ENCODE results near the gene ZBTB2. TPM values are rescaled to one million over a fixed set of nuclear protein-coding genes. Genes with fewer than 3 reads are reported as not detected.

Gene ZBTB2
- total and polyA plus RNA-seq, 7 donors = 7.1 to 14.7 (median 9.5) TPM

- ATAC-seq (peak; percentile 87 to 93 (median 88)), DNase-seq (peak; percentile 98 to 99)
- H3K4me1 ChIP-seq = peaks cover 46% of the 10 kb centered on the region
- WGBS, 3 donors = 0 to 1% (median 0%) methylated on average over 47 to 78 of the region's 79 CpGs
- peak overlapping the region; percentile 100 for H3K27ac ChIP-seq
- H3K9me3 ChIP-seq = no peaks in the 10 kb centered on the region
- intact Hi-C loops (cut with DNase I) = loop anchor here (2.0 to 5.0 kb wide), 2 partner anchors 62 kb away; partner anchors contain the start of gene RMND1 (in 2 of the 2)
- no peaks in the 10 kb centered on the region for H3K27me3 ChIP-seq (ENCODE audit: insufficient read depth in 3 of 3, low read length in 2 of 3)
- peak overlapping the region; percentile 97 for H3K4me3 ChIP-seq
- peaks cover 0 to 6% of the 10 kb centered on the region in 2 donors for H3K36me3 ChIP-seq (ENCODE audit: insufficient read depth in 1 of 2, low read depth in 1 of 2)
- TF ChIP-seq CTCF (IDR thresholded peaks at IDR 0.05) = no peak
Measured at GRCh38 chr6:151390276-151390850, 996 bp downstream of the ZBTB2 start.

- Histone ChIP-seq H3K4me3 (peak overlapping the region; percentile 97), H3K27me3 (ENCODE audit: insufficient read depth in 3 of 3, low read length in 2 of 3) (no peaks in the 10 kb centered on the region), H3K9me3 (no peaks in the 10 kb centered on the region), H3K27ac (peak overlapping the region; percentile 100), H3K4me1 (peaks cover 47% of the 10 kb centered on the region), H3K36me3 (ENCODE audit: insufficient read depth in 1 of 2, low read depth in 1 of 2) (peaks cover 0 to 8% of the 10 kb centered on the region in 2 donors)
- DNase-seq (peak; percentile 65 to 80), ATAC-seq (peak in 1 of 4 donors; percentile 23)
- 0 to 1% (median 0%) methylated on average over 52 to 54 of the region's 54 CpGs for WGBS, 3 donors
- intact Hi-C loops (cut with DNase I) = loop anchor here (2.0 to 5.0 kb wide), 2 partner anchors 63 kb away; partner anchors contain the start of gene RMND1 (in 2 of the 2)
- TF ChIP-seq CTCF (IDR thresholded peaks at IDR 0.05) = no peak
Measured at GRCh38 chr6:151389618-151390275, 1.6 kb downstream of the ZBTB2 start.

- no peak for DNase-seq
- H3K4me3 ChIP-seq = peak overlapping the region; percentile 97
- WGBS, 3 donors = 25 to 30% (median 26%) methylated on average over 12 of the region's 12 CpGs
- peak overlapping the region; percentile 100 for H3K27ac ChIP-seq
- intact Hi-C loops (cut with DNase I) = no loop called here
- no peak for TF ChIP-seq CTCF (IDR thresholded peaks at IDR 0.05)
- no peaks in the 10 kb centered on the region for H3K9me3 ChIP-seq
- ATAC-seq = no peak
- peaks cover 51% of the 10 kb centered on the region for H3K4me1 ChIP-seq
- H3K36me3 ChIP-seq (ENCODE audit: insufficient read depth in 1 of 2, low read depth in 1 of 2) = peaks cover 0 to 14% of the 10 kb centered on the region in 2 donors
- H3K27me3 ChIP-seq (ENCODE audit: insufficient read depth in 3 of 3, low read length in 2 of 3) = no peaks in the 10 kb centered on the region
Measured at GRCh38 chr6:151388997-151389617, 2.3 kb downstream of the ZBTB2 start.

GRCh38 chr6:151388236-151388635, 3.1 kb downstream of the ZBTB2 start:
- WGBS, 3 donors = 90 to 100% (median 93%) methylated on average over 2 of the region's 2 CpGs

More at GRCh38 chr6:151388236-151388635, 3.1 kb downstream of the ZBTB2 start:
- intact Hi-C loops (cut with DNase I) = no loop called here
- TF ChIP-seq CTCF (IDR thresholded peaks at IDR 0.05) = no peak
- no peak for DNase-seq
- Histone ChIP-seq H3K4me3 (no peak overlapping the region), H3K27ac (peak overlapping the region; percentile 100), H3K36me3 (ENCODE audit: insufficient read depth in 1 of 2, low read depth in 1 of 2) (peaks cover 0 to 15% of the 10 kb centered on the region in 2 donors), H3K27me3 (ENCODE audit: insufficient read depth in 3 of 3, low read length in 2 of 3) (no peaks in the 10 kb centered on the region), H3K4me1 (peaks cover 43% of the 10 kb centered on the region), H3K9me3 (no peaks in the 10 kb centered on the region)
- no peak for ATAC-seq
